ENCODE data around the gene RIMBP2. TPM values are rescaled to one million over a fixed set of nuclear protein-coding genes. Genes with fewer than 3 reads are reported as not detected.

The RIMBP2 gene
- total RNA-seq, 2 experiments from 2014 or later, result not detected

GRCh38 chr12:130374083-130374482 lies 342.0 kb downstream of the RIMBP2 start:
- ChIA-PET CTCF (no interaction called here), POLR2A (interaction anchor here (0.6 kb wide), 1 partner anchor 213 kb away, joined by 3 read pairs; no protein-coding TSS in a partner anchor)

- CTCF ChIA-PET, result interaction anchor here (0.8 kb wide), 1 partner anchor 10 kb away, joined by 3 read pairs; no protein-coding TSS in a partner anchor
Measured at GRCh38 chr12:130372936-130373335, 343.2 kb downstream of the RIMBP2 start.

GRCh38 chr12:130371296-130371695 lies 344.8 kb downstream of the RIMBP2 start:
- CTCF ChIA-PET, result no interaction called here
- POLR2A ChIA-PET, result no interaction called here

More at GRCh38 chr12:130372936-130373335, 343.2 kb downstream of the RIMBP2 start:
- POLR2A ChIA-PET, result no interaction called here

GRCh38 chr12:130369816-130370215 lies 346.3 kb downstream of the RIMBP2 start:
- POLR2A ChIA-PET, result no interaction called here

DNA sequence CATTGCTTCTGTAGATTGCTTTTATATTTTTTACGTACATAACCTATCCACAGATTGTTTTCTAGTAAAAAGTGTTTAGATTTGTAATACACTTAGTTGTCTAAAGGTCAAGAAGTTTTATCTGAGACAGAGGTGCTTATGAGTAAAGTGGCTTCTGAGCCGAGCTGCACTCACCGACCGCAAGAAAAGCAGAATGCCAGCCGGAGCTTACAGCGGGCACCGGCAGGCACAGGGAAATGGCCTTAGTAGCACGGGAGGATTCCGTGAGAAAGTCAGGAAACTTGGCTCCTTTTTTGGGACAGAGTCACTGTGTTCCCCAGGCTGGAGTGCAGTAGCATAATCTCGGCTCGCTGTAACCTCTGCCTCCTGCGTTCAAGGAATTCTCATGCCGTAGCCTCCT lies 348.6 kb downstream of the RIMBP2 start:
- POLR2A ChIA-PET, result no interaction called here
- CTCF ChIA-PET, result no interaction called here

More at GRCh38 chr12:130369816-130370215, 346.3 kb downstream of the RIMBP2 start:
- CTCF ChIA-PET, result no interaction called here

DNA sequence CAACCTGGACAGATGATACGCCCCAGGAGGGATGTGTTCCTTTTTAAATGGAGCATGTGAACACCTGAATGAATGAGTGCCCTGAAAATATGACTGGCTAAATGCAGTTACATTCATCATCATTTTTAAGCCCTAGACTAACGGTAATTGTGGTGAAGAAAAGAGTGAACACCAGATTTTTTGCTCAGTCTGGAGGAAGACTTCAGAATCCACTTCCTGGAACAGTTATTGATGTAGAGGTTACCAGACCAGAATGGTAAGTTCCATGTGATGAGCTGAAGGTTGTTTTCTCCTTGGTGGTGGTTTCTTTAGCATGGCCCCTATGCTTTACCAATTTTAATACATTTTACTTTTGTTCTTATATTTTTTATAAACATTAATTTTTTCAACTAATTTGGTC lies 349.1 kb downstream of the RIMBP2 start:
- CTCF ChIA-PET, result no interaction called here

GRCh38 chr12:130366159-130366558 lies 349.9 kb downstream of the RIMBP2 start:
- ChIA-PET POLR2A (no interaction called here), CTCF (no interaction called here)

More for the DNA sequence above, 349.1 kb downstream of the RIMBP2 start:
- POLR2A ChIA-PET, result no interaction called here

- POLR2A ChIA-PET, result no interaction called here
- CTCF ChIA-PET, result no interaction called here
Measured at GRCh38 chr12:130364578-130364977, 351.5 kb downstream of the RIMBP2 start.

DNA sequence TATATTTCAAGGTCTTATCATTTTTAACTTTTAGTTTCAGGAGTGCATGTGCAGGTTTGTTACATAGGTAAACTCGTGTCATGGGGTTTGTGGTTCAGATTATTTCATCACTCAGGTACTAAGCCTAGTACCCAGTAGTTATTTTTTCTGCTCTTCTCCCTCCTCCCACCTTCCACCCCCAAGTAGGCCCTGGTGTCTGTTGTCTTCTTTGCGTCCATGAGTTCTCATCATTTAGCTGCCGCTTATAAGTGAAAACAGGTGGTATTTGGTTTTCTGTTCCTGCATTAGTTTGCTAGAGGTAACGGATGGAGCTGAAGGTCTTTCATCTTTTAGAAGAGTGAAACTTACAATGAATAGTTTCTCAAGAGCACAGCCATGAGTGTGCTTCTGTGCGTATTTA lies 354.0 kb downstream of the RIMBP2 start:
- CTCF ChIA-PET, result interaction anchor here (0.8 kb wide), 1 partner anchor 10 kb away, joined by 3 read pairs; no protein-coding TSS in a partner anchor
- POLR2A ChIA-PET, result no interaction called here

GRCh38 chr12:130357729-130358330 lies 358.3 kb downstream of the RIMBP2 start:
- ChIA-PET POLR2A (no interaction called here), CTCF (no interaction called here)

DNA sequence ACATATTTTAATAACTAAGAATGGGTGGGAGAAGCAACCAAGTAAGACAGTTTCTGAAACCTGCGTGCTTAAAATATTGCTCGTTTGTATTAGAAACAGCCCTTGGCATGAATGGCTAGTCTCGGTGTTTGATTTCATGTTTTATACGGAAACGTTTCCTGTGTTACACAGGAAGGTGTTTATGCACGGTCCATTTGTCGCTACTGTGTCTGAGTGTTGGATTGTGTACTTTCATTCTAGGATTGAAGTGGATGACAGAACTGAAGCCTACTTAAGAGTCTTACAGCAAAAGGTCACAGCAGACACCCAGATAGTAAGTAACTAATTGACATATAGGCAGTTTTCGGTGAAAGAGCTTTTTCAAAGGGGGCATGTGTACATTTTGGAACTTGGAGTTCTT lies 358.9 kb downstream of the RIMBP2 start:
- CTCF ChIA-PET, result no interaction called here

GRCh38 chr12:130356222-130356621 lies 359.9 kb downstream of the RIMBP2 start:
- POLR2A ChIA-PET, result no interaction called here
- CTCF ChIA-PET, result no interaction called here

More for the DNA sequence above, 358.9 kb downstream of the RIMBP2 start:
- POLR2A ChIA-PET, result no interaction called here

- ChIA-PET POLR2A (no interaction called here), CTCF (no interaction called here)
Measured at GRCh38 chr12:130354407-130354806, 361.7 kb downstream of the RIMBP2 start.

- ChIA-PET POLR2A (no interaction called here), CTCF (no interaction called here)
Measured at GRCh38 chr12:130353081-130353480, 363.0 kb downstream of the RIMBP2 start.

DNA sequence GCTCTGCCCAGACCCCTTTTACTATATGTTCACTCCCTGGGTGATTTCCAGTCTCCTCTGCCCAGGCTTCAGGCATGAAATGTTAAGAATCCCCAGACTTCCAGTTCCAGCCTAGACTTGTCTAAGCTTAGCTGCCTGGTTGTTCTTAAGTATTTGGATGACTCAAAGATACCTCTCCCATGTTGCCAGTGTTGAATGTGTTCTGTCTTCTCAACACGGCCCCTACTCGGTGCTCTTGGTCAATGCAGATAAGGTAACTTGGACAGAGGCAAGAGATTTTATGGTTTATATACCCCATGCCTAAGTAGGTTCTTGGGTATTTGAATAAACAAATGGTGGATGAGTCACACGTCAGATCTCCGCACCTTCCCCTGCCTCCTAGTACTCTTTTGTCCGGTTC lies 364.8 kb downstream of the RIMBP2 start:
- ChIA-PET CTCF (no interaction called here), POLR2A (no interaction called here)

GRCh38 chr12:130350715-130351114 lies 365.4 kb downstream of the RIMBP2 start:
- ChIA-PET POLR2A (no interaction called here), CTCF (no interaction called here)

- ChIA-PET POLR2A (no interaction called here), CTCF (no interaction called here)
Measured at GRCh38 chr12:130347588-130347987, 368.5 kb downstream of the RIMBP2 start.

Other genes starting within 250 kb of the RIMBP2 start
- gene STX2, start 123.0 kb upstream of the RIMBP2 start, total RNA-seq, result 10 to 100 TPM; 19.0 to 19.4 TPM
- 1,000 to 10,000 TPM; 2,550 to 2,556 TPM for gene RAN, start 155.8 kb upstream of the RIMBP2 start, total RNA-seq
- under 1 TPM; 0.57 to 0.78 TPM for gene ADGRD1, start 237.6 kb upstream of the RIMBP2 start, total RNA-seq

Measured in activated CD8-positive, alpha-beta memory T cell treated with anti-CD3 and anti-CD28 coated beads for 36 hours (primary cell).